ENCODE data around the gene RTL5.

- TF ChIP-seq SP1 (IDR thresholded peaks at IDR 0.05), result no peak
- no peak for TF ChIP-seq FOXM1 (IDR thresholded peaks at IDR 0.05; ENCODE audit: borderline replicate concordance)
- TF ChIP-seq HDGF (IDR thresholded peaks at IDR 0.05; ENCODE audit: borderline replicate concordance), result no peak
- no peak for TF ChIP-seq ZNF384 (IDR thresholded peaks at IDR 0.05)
- TF ChIP-seq PKNOX1 (IDR thresholded peaks at IDR 0.05), result no peak
- no peak for TF ChIP-seq BHLHE40 (IDR thresholded peaks at IDR 0.05; ENCODE audit: borderline replicate concordance)
- TF ChIP-seq FOXA1 (IDR thresholded peaks at IDR 0.05), result no peak
- no peak for TF ChIP-seq ARNT (IDR thresholded peaks at IDR 0.05)
Observed at GRCh38 chrX:72165551-72165950, 33.8 kb upstream of the RTL5 start.

Measured in HEK293T (cell line).